K562 (cell line): ENCODE measurements around the gene PPFIA1.

Experiments used
- CHD2 ChIP-seq: IDR thresholded peaks from 2 replicates; pipeline ENCODE4 v1.6.1; 2011; ENCODE audit warnings: low read depth, low read length
- KDM2B ChIP-seq: fragments of 250-450 bp; sonication (Bioruptor Pico); IDR thresholded peaks from 2 replicates; pipeline ENCODE4 v1.8.0; 2021; ENCODE audit warnings: mild to moderate bottlenecking, moderate library complexity
- KLF16 ChIP-seq: IDR thresholded peaks from 2 replicates; pipeline ENCODE4 v1.6.1; 2016; ENCODE audit warnings: antibody characterized with exemption
- PHB ChIP-seq: fragments of 250-450 bp; sonication (Bioruptor Pico); IDR thresholded peaks from 2 replicates; pipeline ENCODE4 v1.5.0; 2021
- RCOR1 ChIP-seq, 2 experiments: IDR thresholded peaks; 2 replicates each; pipeline ENCODE4 v1.6.1; 2012; ENCODE audit warnings: low read depth in 2 of 2, low read length in 2 of 2, borderline replicate concordance in 1 of 2, improper control_type of control experiment in 1 of 2
- ZNF24 ChIP-seq: fragments of 450-650 bp; IDR thresholded peaks from 2 replicates; pipeline ENCODE4 v1.6.1; 2016
- TF ChIP-seq, protein P1 (sequence below), 2 experiments: fragments of 450-650 bp; formaldehyde crosslinking in 1 of 2; IDR thresholded peaks; 2 replicates each; pipeline versions ENCODE4 v1.4.0 to v1.6.1; 2014 to 2020; ENCODE audit warnings: mild to moderate bottlenecking in 2 of 2, borderline replicate concordance in 1 of 2, low read depth in 1 of 2
- TF ChIP-seq, protein P2 (sequence below), 2 experiments: fragments of 450-650 bp; IDR thresholded peaks; 2 replicates each; pipeline ENCODE4 v1.6.1; 2018; ENCODE audit warnings: mild to moderate bottlenecking in 2 of 2, low read depth in 1 of 2; ENCODE audit not compliant: partially characterized antibody in 2 of 2

DNA sequence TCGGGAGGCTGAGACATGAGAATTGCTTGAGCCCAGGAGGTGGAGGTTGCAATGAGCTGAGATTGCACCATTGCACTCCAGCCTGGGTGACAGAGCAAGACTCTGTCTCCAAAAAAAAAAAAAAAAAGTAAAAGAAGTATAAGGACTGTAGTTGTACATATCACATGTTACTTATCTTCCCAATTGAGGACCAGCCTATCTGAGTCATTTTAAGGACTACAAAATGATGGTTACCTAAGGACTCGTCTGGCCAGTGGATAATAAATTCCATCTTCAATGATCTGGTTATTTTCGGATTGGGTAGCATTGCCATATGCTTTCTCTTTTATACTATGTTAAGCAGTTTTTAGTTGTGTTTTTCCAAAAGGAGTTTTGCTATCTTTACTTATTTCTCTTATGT, 55.3 kb downstream of the PPFIA1 start:
- TF ChIP-seq, protein P1, sequence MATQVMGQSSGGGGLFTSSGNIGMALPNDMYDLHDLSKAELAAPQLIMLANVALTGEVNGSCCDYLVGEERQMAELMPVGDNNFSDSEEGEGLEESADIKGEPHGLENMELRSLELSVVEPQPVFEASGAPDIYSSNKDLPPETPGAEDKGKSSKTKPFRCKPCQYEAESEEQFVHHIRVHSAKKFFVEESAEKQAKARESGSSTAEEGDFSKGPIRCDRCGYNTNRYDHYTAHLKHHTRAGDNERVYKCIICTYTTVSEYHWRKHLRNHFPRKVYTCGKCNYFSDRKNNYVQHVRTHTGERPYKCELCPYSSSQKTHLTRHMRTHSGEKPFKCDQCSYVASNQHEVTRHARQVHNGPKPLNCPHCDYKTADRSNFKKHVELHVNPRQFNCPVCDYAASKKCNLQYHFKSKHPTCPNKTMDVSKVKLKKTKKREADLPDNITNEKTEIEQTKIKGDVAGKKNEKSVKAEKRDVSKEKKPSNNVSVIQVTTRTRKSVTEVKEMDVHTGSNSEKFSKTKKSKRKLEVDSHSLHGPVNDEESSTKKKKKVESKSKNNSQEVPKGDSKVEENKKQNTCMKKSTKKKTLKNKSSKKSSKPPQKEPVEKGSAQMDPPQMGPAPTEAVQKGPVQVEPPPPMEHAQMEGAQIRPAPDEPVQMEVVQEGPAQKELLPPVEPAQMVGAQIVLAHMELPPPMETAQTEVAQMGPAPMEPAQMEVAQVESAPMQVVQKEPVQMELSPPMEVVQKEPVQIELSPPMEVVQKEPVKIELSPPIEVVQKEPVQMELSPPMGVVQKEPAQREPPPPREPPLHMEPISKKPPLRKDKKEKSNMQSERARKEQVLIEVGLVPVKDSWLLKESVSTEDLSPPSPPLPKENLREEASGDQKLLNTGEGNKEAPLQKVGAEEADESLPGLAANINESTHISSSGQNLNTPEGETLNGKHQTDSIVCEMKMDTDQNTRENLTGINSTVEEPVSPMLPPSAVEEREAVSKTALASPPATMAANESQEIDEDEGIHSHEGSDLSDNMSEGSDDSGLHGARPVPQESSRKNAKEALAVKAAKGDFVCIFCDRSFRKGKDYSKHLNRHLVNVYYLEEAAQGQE (IDR thresholded peaks at IDR 0.05; ENCODE audit: borderline replicate concordance) = no peak
- TF ChIP-seq, protein P1 (CRISPR knock-in tag; IDR thresholded peaks at IDR 0.05; ENCODE audit: low read depth) = no peak
- TF ChIP-seq PHB (no peak), RCOR1 (IDR thresholded peaks at IDR 0.05; ENCODE audit: borderline replicate concordance in 1 of 2, low read depth in 2 of 2, low read length in 2 of 2) (no peak), KDM2B (CRISPR knock-in tag) (no peak), ZNF24 (no peak), KLF16 (no peak), CHD2 (no peak)
- TF ChIP-seq, protein P2, sequence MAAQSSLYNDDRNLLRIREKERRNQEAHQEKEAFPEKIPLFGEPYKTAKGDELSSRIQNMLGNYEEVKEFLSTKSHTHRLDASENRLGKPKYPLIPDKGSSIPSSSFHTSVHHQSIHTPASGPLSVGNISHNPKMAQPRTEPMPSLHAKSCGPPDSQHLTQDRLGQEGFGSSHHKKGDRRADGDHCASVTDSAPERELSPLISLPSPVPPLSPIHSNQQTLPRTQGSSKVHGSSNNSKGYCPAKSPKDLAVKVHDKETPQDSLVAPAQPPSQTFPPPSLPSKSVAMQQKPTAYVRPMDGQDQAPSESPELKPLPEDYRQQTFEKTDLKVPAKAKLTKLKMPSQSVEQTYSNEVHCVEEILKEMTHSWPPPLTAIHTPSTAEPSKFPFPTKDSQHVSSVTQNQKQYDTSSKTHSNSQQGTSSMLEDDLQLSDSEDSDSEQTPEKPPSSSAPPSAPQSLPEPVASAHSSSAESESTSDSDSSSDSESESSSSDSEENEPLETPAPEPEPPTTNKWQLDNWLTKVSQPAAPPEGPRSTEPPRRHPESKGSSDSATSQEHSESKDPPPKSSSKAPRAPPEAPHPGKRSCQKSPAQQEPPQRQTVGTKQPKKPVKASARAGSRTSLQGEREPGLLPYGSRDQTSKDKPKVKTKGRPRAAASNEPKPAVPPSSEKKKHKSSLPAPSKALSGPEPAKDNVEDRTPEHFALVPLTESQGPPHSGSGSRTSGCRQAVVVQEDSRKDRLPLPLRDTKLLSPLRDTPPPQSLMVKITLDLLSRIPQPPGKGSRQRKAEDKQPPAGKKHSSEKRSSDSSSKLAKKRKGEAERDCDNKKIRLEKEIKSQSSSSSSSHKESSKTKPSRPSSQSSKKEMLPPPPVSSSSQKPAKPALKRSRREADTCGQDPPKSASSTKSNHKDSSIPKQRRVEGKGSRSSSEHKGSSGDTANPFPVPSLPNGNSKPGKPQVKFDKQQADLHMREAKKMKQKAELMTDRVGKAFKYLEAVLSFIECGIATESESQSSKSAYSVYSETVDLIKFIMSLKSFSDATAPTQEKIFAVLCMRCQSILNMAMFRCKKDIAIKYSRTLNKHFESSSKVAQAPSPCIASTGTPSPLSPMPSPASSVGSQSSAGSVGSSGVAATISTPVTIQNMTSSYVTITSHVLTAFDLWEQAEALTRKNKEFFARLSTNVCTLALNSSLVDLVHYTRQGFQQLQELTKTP (IDR thresholded peaks at IDR 0.05; ENCODE audit: low read depth in 1 of 2, partially characterized antibody in 2 of 2) = no peak
